DND-41 (cell line): ENCODE measurements around the gene CFAP65.

Experiments used
- ATAC-seq: fragments of 200-7000 bp; cut with Tn5 transposase; 3 replicates; pipeline ENCODE4 v1.9.1; 2021; ENCODE audit warnings: low read depth; ENCODE audit not compliant: insufficient read depth
- DNase-seq: peaks from one replicate; pipeline ENCODE4 v3.0.0-alpha.2; 2020
- H2AFZ ChIP-seq: 2 replicates; pipeline ENCODE4 v1.6.0; 2012; ENCODE audit warnings: low read depth, low read length
- H3K27ac ChIP-seq: 2 replicates; pipeline ENCODE4 v1.5.1; 2012; ENCODE audit warnings: low read length, inconsistent platforms
- H3K27me3 ChIP-seq: fragments of 200-600 bp; sonication (generic); 2 replicates; pipeline ENCODE4 v1.6.0; 2012; ENCODE audit warnings: low read length, mild to moderate bottlenecking, inconsistent platforms; ENCODE audit not compliant: insufficient read depth, poor library complexity
- H3K36me3 ChIP-seq: 2 replicates; pipeline ENCODE4 v1.5.1; 2012; ENCODE audit warnings: low read length, inconsistent platforms; ENCODE audit not compliant: insufficient read depth
- H3K4me1 ChIP-seq: 2 replicates; pipeline ENCODE4 v1.5.1; 2012; ENCODE audit warnings: mild to moderate bottlenecking, low read length; ENCODE audit not compliant: insufficient read depth
- H3K4me2 ChIP-seq: 2 replicates; pipeline ENCODE4 v1.6.0; 2012; ENCODE audit warnings: mild to moderate bottlenecking, moderate library complexity, low read length, inconsistent platforms; ENCODE audit not compliant: insufficient read depth
- H3K4me3 ChIP-seq, 2 experiments: fragments of 200-600 bp in 1 of 2; shearing (Covaris generic) in 1 of 2; 2 replicates each; pipeline ENCODE4 v1.5.1; 2012 to 2016; ENCODE audit warnings: inconsistent platforms in 2 of 2, low read length in 2 of 2, mild to moderate bottlenecking in 2 of 2, low read depth in 1 of 2, moderate library complexity in 1 of 2
- H3K79me2 ChIP-seq: 2 replicates; pipeline ENCODE4 v1.6.0; 2012; ENCODE audit warnings: low read length, inconsistent platforms; ENCODE audit not compliant: insufficient read depth
- H3K9ac ChIP-seq: 2 replicates; pipeline ENCODE4 v1.6.0; 2012; ENCODE audit warnings: low read depth, mild to moderate bottlenecking, inconsistent platforms, low read length, moderate library complexity
- H3K9me3 ChIP-seq: 2 replicates; pipeline ENCODE4 v1.5.1; 2012; ENCODE audit warnings: low read length, moderate library complexity, mild to moderate bottlenecking, inconsistent platforms; ENCODE audit not compliant: insufficient read depth, severe bottlenecking
- H4K20me1 ChIP-seq: 2 replicates; pipeline ENCODE4 v1.6.0; 2012; ENCODE audit warnings: low read length; ENCODE audit not compliant: insufficient read depth
- CTCF ChIP-seq: IDR thresholded peaks from 2 replicates; pipeline ENCODE4 v1.5.1; 2012; ENCODE audit warnings: borderline replicate concordance, low read length, moderate library complexity, mild to moderate bottlenecking; ENCODE audit not compliant: poor library complexity, severe bottlenecking; ENCODE audit errors: extremely low read depth
- EZH2 ChIP-seq: IDR thresholded peaks from 3 replicates; pipeline ENCODE4 v1.6.1; 2012; ENCODE audit warnings: borderline replicate concordance, low read depth, mild to moderate bottlenecking, moderate library complexity, low read length, inconsistent platforms; ENCODE audit not compliant: severe bottlenecking

Gene CFAP65

DNA sequence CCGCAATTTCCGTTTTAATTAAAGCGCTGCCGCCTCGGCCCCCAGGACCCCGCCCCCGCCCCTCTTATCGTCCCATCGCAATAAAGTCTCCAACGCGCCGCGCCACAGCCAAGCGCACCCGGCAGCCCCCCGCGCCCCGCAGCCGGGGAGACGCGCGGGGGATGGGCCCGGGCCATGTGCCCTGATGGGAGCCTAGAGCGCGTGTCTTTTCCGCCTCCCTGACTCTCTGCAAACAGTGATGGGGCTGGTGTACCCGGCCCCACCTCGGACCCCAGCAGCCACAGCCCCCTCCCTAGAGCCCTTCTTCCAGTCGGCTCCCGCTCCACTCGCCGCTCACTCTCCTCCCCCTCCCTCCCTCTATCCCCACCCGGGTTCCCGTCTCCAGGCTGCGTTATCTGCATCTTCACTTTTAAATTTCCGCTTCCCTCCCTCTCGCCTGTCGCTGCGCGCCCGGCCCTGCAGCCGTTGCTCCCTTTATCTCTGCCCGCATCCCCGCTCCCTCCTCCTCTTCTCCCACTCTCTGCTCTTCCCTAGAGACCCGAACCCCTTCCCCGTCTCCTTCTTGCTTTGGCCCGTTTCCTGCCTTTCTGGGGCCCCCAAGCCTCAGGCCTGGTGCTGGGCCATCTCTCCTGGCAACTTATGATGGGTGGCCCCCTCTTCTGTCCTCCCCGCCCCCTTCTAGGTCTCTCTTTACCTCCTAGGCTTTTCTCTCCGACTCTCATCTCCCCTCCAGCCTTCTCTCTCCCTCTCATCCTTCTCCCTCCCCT, 55.8 kb downstream of the CFAP65 start:
- H4K20me1 ChIP-seq: peaks cover 21% of the 10 kb centered on the region
- no peaks in the 10 kb centered on the region for H3K79me2 ChIP-seq
- H3K4me2 ChIP-seq: peak overlapping the region; percentile 36
- no peak overlapping the region for H2AFZ ChIP-seq
- no peaks in the 10 kb centered on the region for H3K9me3 ChIP-seq
- no peak overlapping the region for H3K4me3 ChIP-seq
- no peaks in the 10 kb centered on the region for H3K36me3 ChIP-seq
- peaks cover 57% of the 10 kb centered on the region for H3K27me3 ChIP-seq
- no peak overlapping the region for H3K27ac ChIP-seq
- ATAC-seq: peak; percentile 33; the same call in 1 of the 3 replicates
- no peaks in the 10 kb centered on the region for H3K4me1 ChIP-seq
- TF ChIP-seq EZH2 (no peak), CTCF (no peak)
- H3K9ac ChIP-seq: no peak overlapping the region
- DNase-seq: no peak

GRCh38 chr2:218985021-218985324, 56.3 kb downstream of the CFAP65 start, which contains the start of gene FEV:
FEV (minus strand) TSS chr2:218985184; CDS start chr2:218985075, 109 bp downstream.
- Histone ChIP-seq H4K20me1 (peaks cover 21% of the 10 kb centered on the region), H3K4me2 (peak within 1 kb of the TSS; percentile 36), H3K9ac (no peak within 1 kb of the TSS), H3K27ac (no peak within 1 kb of the TSS), H3K4me3 (no peak within 1 kb of the TSS), H3K36me3 (no peaks in the 10 kb centered on the region), H3K9me3 (no peaks in the 10 kb centered on the region), H3K27me3 (peaks cover 56% of the 10 kb centered on the region), H2AFZ (no peak within 1 kb of the TSS), H3K79me2 (no peaks in the 10 kb centered on the region), H3K4me1 (peaks cover 3% of the 10 kb centered on the region)
- no peak for DNase-seq
- no peak for ATAC-seq
- TF ChIP-seq EZH2: no peak

DNA sequence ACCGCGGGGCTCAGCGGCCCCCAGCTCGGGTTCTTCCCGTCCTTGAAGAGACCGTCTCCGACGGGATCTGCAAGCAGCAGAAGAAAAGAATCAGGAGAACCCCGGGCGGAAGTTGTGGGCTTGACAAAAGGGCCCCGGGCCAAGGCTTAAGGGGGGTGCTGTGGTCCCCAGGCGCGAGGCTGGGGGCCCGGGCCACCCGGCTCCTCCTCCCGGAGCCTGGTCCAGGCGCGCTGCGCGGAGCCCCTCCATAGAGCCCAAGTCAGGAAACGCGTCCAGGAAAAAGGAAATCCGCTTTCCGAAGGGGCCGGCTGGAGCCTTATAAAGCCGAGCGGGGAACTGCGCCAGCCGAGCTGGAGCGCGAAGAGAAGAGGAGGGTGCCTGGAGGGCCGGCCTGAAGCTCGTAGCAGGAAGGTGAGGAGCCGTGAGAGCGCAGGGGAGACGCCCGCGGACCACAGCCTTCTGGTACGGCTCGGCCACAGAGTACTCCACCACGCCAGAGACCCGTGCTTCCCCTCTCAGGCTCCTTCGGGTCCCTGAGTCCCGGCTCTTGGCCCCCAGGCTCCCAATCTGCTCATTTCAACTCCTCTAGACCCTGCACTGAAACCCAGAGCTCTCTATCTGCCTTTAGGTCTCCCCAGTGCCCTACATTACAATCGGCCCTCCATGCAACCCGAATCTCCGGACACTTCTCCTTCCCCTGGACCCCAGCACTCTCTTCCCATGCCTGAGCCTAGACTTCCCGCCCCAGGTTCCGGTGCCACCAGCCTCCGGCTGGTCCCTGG, 56.9 kb downstream of the CFAP65 start:
- no peak for TF ChIP-seq EZH2
- TF ChIP-seq CTCF: no peak

DNA sequence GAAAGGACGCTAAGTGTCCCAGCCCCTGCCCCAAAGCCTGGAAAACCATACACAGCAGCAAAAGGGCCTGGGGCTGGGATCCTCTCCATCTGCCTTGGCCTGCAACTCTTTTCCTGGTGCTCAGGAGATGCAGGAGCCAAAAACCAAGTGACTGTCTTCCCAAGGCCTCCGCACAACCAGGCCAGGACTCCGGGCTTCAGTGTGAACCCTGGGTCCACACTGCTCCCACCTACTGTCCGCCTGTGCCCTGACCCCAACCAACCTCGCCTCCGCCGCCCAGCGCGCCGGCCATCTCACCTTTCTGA, 57.4 kb downstream of the CFAP65 start:
- DNase-seq (no peak), ATAC-seq (no peak)
- TF ChIP-seq CTCF (no peak), EZH2 (no peak)
- Histone ChIP-seq H4K20me1 (peaks cover 17% of the 10 kb centered on the region), H3K79me2 (no peaks in the 10 kb centered on the region), H3K4me3 (no peak overlapping the region), H3K27me3 (peaks cover 54% of the 10 kb centered on the region), H3K36me3 (no peaks in the 10 kb centered on the region), H3K9ac (no peak overlapping the region), H3K4me2 (no peak overlapping the region), H2AFZ (no peak overlapping the region), H3K9me3 (no peaks in the 10 kb centered on the region), H3K4me1 (peaks cover 8% of the 10 kb centered on the region), H3K27ac (no peak overlapping the region)

More for the DNA sequence above, 56.9 kb downstream of the CFAP65 start:
- Histone ChIP-seq H3K4me2 (no peak overlapping the region), H4K20me1 (peaks cover 20% of the 10 kb centered on the region), H3K36me3 (no peaks in the 10 kb centered on the region), H3K27me3 (peaks cover 56% of the 10 kb centered on the region), H3K9ac (no peak overlapping the region), H3K27ac (no peak overlapping the region), H3K4me3 (no peak overlapping the region), H3K4me1 (peaks cover 8% of the 10 kb centered on the region), H3K9me3 (no peaks in the 10 kb centered on the region), H3K79me2 (no peaks in the 10 kb centered on the region), H2AFZ (no peak overlapping the region)
- ATAC-seq (no peak), DNase-seq (no peak)
